B cell (primary cell): ENCODE results near the gene PITPNM2. TPM values are rescaled to one million over a fixed set of nuclear protein-coding genes. Genes with fewer than 3 reads are reported as not detected.
A peak's percentile ranks its signal among the peaks of the same experiment; 100 is the strongest.

Experiments used
- ATAC-seq: fragments of 200-7000 bp; cut with Tn5 transposase; one replicate; pipeline ENCODE4 v1.10.0; 2021; ENCODE audit warnings: low read depth, mild to moderate bottlenecking, moderate number of reproducible peaks, moderate library complexity
- CTCF ChIA-PET: fragments of 350-600 bp; sonication (Branson Sonifier 250); formaldehyde crosslinking; loops from one replicate; lab custom pipeline; 2021; ENCODE audit warnings: antibody characterized with exemption, inconsistent platforms; lab: Charles Lee
- POLR2A ChIA-PET: fragments of 350-600 bp; sonication (Branson Sonifier 250); formaldehyde crosslinking; loops from one replicate; lab custom pipeline; 2021; ENCODE audit warnings: antibody characterized with exemption; lab: Charles Lee
- DNase-seq: peaks from one replicate; pipeline ENCODE4 v3.0.0; 2013
- H2AFZ ChIP-seq: 2 replicates; pipeline ENCODE4 v1.6.1; 2012; ENCODE audit warnings: mild to moderate bottlenecking, low read depth, low read length; ENCODE audit not compliant: insufficient read depth, poor library complexity, severe bottlenecking
- H3K27ac ChIP-seq, 2 donors: 1 replicate in 1 of 2; 2 replicates in 1 of 2; pipeline ENCODE4 v1.5.1; 2012 to 2013; ENCODE audit warnings: low read length in 2 of 2, mild to moderate bottlenecking in 2 of 2, moderate library complexity in 1 of 2
- H3K27me3 ChIP-seq, 4 experiments: fragments of 200-600 bp in 1 of 4; sonication (generic) in 1 of 4; replicated peaks in 1 of 4; 1 replicate in 2 of 4; 2 replicates in 2 of 4; pipeline versions ENCODE4 v1.6.1 to v1.7.0; 2013 to 2016; ENCODE audit warnings: low read length in 3 of 4, mild to moderate bottlenecking in 2 of 4, mixed read lengths in 1 of 4, moderate library complexity in 1 of 4; ENCODE audit not compliant: insufficient read depth in 4 of 4, control insufficient read depth in 3 of 4; ENCODE audit errors: control extremely low read depth in 1 of 4
- H3K36me3 ChIP-seq, 2 experiments: replicated peaks in 1 of 2; 1 replicate in 1 of 2; 2 replicates in 1 of 2; pipeline versions ENCODE4 v1.6.1 to v1.7.1; 2013; ENCODE audit warnings: low read length in 1 of 2; ENCODE audit not compliant: insufficient read depth in 2 of 2, control insufficient read depth in 1 of 2; ENCODE audit errors: control extremely low read depth in 1 of 2, extremely low read depth in 1 of 2
- H3K4me1 ChIP-seq, 2 donors: fragments of 200-600 bp in 1 of 2; sonication (generic) in 1 of 2; 1 replicate in 1 of 2; 2 replicates in 1 of 2; pipeline versions ENCODE4 v1.5.1 to v1.6.1; 2013 to 2017; ENCODE audit warnings: low read length in 2 of 2; ENCODE audit not compliant: control insufficient read depth in 2 of 2, insufficient read depth in 2 of 2
- H3K4me2 ChIP-seq: replicated peaks from 2 replicates; pipeline ENCODE3; 2012; ENCODE audit warnings: mild to moderate bottlenecking, low read depth, low read length; ENCODE audit not compliant: poor library complexity, severe bottlenecking
- H3K4me3 ChIP-seq, 5 experiments: fragments of 200-600 bp in 1 of 5; sonication (generic) in 1 of 5; 1 replicate in 3 of 5; 2 replicates in 2 of 5; pipeline versions ENCODE4 v1.5.1 to v1.7.0; 2011 to 2016; ENCODE audit warnings: low read length in 4 of 5, mild to moderate bottlenecking in 4 of 5, low read depth in 2 of 5, control low read depth in 1 of 5, moderate library complexity in 1 of 5; ENCODE audit not compliant: insufficient read depth in 1 of 5; ENCODE audit errors: control extremely low read depth in 1 of 5, extremely low read depth in 1 of 5
- H3K79me2 ChIP-seq: fragments of 200-600 bp; sonication (generic); one replicate; pipeline ENCODE4 v1.6.0; 2016; ENCODE audit warnings: low read length; ENCODE audit not compliant: control insufficient read depth, insufficient read depth
- H3K9ac ChIP-seq: fragments of 200-600 bp; sonication (generic); 2 replicates; pipeline ENCODE4 v1.6.1; 2017; ENCODE audit warnings: mild to moderate bottlenecking, low read length, moderate library complexity
- H3K9me3 ChIP-seq, 3 donors: one replicate each; pipeline versions ENCODE4 v1.6.1 to v1.7.1; 2013; ENCODE audit warnings: low read length in 2 of 3; ENCODE audit not compliant: control insufficient read depth in 2 of 3, insufficient read depth in 1 of 3; ENCODE audit errors: control extremely low read depth in 1 of 3
- H4K20me1 ChIP-seq: 2 replicates; pipeline ENCODE4 v1.6.0; 2012; ENCODE audit warnings: mild to moderate bottlenecking, low read length; ENCODE audit not compliant: insufficient read depth, control insufficient read depth, poor library complexity, severe bottlenecking
- H3K27ac Mint-ChIP-seq: one replicate; pipeline ENCODE4 v1.8.0; 2021; ENCODE audit warnings: mixed read lengths
- H3K27me3 Mint-ChIP-seq: one replicate; pipeline ENCODE4 v1.8.0; 2021; ENCODE audit warnings: mixed read lengths
- H3K4me1 Mint-ChIP-seq: one replicate; pipeline ENCODE4 v1.8.0; 2021; ENCODE audit warnings: mixed read lengths
- H3K4me3 Mint-ChIP-seq: one replicate; pipeline ENCODE4 v1.8.0; 2021; ENCODE audit warnings: mixed read lengths
- H3K9me3 Mint-ChIP-seq: one replicate; pipeline ENCODE4 v1.8.0; 2022; ENCODE audit warnings: mixed read lengths; ENCODE audit not compliant: insufficient read depth
- EZH2 ChIP-seq: IDR thresholded peaks from 2 replicates; pipeline ENCODE4 v1.6.1; 2012; ENCODE audit warnings: borderline replicate concordance, low read depth, mild to moderate bottlenecking, moderate library complexity, low read length; ENCODE audit not compliant: insufficient read depth, poor library complexity, severe bottlenecking
- WGBS: methylation state at CpG from one replicate; pipeline ENCODE4 v1.1.5; 2013; ENCODE audit warnings: missing lambda C conversion rate; ENCODE audit not compliant: insufficient coverage; 5-methylcytosine and 5-hydroxymethylcytosine counted together
- intact Hi-C: fragments of 100-400 bp; cut with micrococcal nuclease; formaldehyde crosslinking; loops from one replicate; pipeline ENCODE4 v1.10.0; 2022
- polyA plus RNA-seq: library from polyadenylated mRNA; depleted of rRNA; stranded (reverse); fragments of >200 nt; gene quantifications from 2 replicates; pipeline ENCODE4 v1.2.3, GENCODE V29; 2012
- total RNA-seq, 2 donors: library from RNA; stranded (reverse); fragments of 120-200 nt in 1 of 2; gene quantifications; 1 replicate in 1 of 2; 2 replicates in 1 of 2; pipeline versions ENCODE4 v1.2.3 to v1.2.4, GENCODE V29; 2013 to 2022
- TF ChIP-seq, protein P1 (sequence below): fragments of 200-600 bp; IDR thresholded peaks from one replicate; pipeline ENCODE4 v1.8.0; 2022; ENCODE audit warnings: antibody characterized with exemption, mild to moderate bottlenecking

The PITPNM2 gene
- total and polyA plus RNA-seq, 2 donors (not counting 1 experiment from before 2014, with no cell fraction given), result 9.6 to 28.6 TPM

DNA sequence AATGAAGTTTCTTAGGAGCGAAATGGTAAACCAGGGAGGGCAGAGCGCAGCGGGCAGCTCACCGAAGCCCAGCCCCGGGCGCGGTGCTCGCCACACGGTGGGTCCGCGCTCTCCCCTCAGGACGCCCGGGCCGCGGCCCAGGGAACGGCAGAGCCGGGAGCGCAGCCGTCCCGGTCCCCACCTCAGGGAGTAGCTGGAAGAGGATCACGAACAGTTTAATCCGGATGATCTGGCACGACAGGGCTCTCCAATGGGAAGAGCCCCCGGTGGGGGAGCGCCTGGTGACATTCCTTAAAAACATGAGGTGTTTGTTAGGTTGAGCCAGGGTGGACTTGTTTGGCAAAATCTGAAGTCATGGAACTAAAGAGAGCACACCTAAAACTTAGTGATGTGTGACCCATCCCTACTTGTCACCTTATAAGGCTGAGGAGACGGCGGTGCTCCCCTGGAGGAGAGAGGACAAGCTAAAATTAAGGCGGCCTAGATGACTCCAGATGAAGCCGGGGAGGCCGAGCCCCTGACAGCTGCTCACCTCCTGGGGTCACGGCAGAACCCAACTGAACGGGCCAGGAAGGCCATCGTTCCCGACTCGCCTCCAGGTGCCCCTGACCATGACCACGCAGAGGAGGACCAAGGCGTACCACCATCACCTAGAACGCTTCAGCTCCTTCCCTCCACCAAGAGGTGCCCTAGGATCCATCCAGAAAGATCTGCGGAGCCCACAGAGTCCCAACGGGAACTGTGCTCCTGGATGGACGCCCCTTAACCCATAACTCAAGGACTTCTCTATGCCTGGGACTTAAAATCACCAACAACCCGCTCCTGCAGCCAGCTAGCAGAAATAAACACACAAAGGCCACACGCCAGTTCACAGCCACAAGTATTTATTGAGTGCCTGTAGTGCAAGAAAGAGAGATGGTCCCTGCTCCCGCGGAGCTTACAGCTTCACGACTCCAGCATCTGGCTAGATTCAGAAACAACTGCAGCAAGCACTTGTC, 866 bp upstream of the PITPNM2 start:
- H3K9ac ChIP-seq, result peak overlapping the region; percentile 84
- H4K20me1 ChIP-seq, result no peaks in the 10 kb centered on the region
- Mint-ChIP-seq H3K27me3 (no peaks in the 10 kb centered on the region), H3K27ac (peak overlapping the region; percentile 83), H3K4me1 (peaks cover 24% of the 10 kb centered on the region), H3K9me3 (no peaks in the 10 kb centered on the region), H3K4me3 (peak overlapping the region; percentile 86)
- ATAC-seq, result no peak
- ChIA-PET POLR2A (interaction anchor here (1.3 to 2.4 kb wide), 2 partner anchors 36 to 81 kb away, joined by 4 to 7 read pairs; partner anchors contain the start of genes MPHOSPH9 and MTRFR), CTCF (interaction anchor here (1.0 to 9.5 kb wide), 8 partner anchors 8 to 108 kb away, joined by 3 to 69 read pairs (median 5); no protein-coding TSS in a partner anchor)
- no peaks in the 10 kb centered on the region for H3K9me3 ChIP-seq
- 43% methylated on average over 42 of the region's 46 CpGs for WGBS
- H3K4me2 ChIP-seq, result peak overlapping the region; percentile 98
- peaks cover 0 to 7% (median 2%) of the 10 kb centered on the region in 4 experiments for H3K27me3 ChIP-seq
- peaks cover 10 to 29% of the 10 kb centered on the region in 2 donors for H3K4me1 ChIP-seq
- no peaks in the 10 kb centered on the region for H3K36me3 ChIP-seq
- DNase-seq, result no peak
- peak overlapping the region; percentile 45 to 78 (median 68) for H3K4me3 ChIP-seq
- intact Hi-C loops, result loop anchor here (1.0 to 5.0 kb wide), 6 partner anchors 37 to 177 kb away; partner anchors contain the start of genes MPHOSPH9, MTRFR and OGFOD2
- TF ChIP-seq, protein P1, sequence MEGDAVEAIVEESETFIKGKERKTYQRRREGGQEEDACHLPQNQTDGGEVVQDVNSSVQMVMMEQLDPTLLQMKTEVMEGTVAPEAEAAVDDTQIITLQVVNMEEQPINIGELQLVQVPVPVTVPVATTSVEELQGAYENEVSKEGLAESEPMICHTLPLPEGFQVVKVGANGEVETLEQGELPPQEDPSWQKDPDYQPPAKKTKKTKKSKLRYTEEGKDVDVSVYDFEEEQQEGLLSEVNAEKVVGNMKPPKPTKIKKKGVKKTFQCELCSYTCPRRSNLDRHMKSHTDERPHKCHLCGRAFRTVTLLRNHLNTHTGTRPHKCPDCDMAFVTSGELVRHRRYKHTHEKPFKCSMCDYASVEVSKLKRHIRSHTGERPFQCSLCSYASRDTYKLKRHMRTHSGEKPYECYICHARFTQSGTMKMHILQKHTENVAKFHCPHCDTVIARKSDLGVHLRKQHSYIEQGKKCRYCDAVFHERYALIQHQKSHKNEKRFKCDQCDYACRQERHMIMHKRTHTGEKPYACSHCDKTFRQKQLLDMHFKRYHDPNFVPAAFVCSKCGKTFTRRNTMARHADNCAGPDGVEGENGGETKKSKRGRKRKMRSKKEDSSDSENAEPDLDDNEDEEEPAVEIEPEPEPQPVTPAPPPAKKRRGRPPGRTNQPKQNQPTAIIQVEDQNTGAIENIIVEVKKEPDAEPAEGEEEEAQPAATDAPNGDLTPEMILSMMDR, result no peak
- TF ChIP-seq EZH2, result no peak
- peak overlapping the region; percentile 98 for H2AFZ ChIP-seq
- H3K27ac ChIP-seq, result peak overlapping the region in 1 of 2 donors; percentile 78
- H3K79me2 ChIP-seq, result peaks cover 17% of the 10 kb centered on the region
